GM12892 (cell line): ENCODE measurements around the gene MANEA.

Experiments
- POLR2A ChIP-seq: IDR thresholded peaks from 2 replicates; pipeline ENCODE4 v1.6.1; 2011; ENCODE audit warnings: low read depth, low read length, control low read depth
- POLR2AphosphoS5 ChIP-seq: IDR thresholded peaks from 2 replicates; pipeline ENCODE4 v1.6.1; 2011; ENCODE audit warnings: low read depth, low read length, control low read depth
- TAF1 ChIP-seq: IDR thresholded peaks from 2 replicates; pipeline ENCODE4 v1.6.1; 2011; ENCODE audit warnings: low read depth, mild to moderate bottlenecking, control low read depth, low read length, borderline replicate concordance

GRCh38 chr6:95589067-95589466, 11.7 kb downstream of the MANEA start:
- TF ChIP-seq POLR2A (no peak), POLR2AphosphoS5 (no peak), TAF1 (no peak)
